ENCODE measurements around the gene DNAJB8. TPM values are rescaled to one million over a fixed set of nuclear protein-coding genes. Genes with fewer than 3 reads are reported as not detected.

The DNAJB8 gene
- total RNA-seq, 2 experiments from 2014 or later: not detected

DNA sequence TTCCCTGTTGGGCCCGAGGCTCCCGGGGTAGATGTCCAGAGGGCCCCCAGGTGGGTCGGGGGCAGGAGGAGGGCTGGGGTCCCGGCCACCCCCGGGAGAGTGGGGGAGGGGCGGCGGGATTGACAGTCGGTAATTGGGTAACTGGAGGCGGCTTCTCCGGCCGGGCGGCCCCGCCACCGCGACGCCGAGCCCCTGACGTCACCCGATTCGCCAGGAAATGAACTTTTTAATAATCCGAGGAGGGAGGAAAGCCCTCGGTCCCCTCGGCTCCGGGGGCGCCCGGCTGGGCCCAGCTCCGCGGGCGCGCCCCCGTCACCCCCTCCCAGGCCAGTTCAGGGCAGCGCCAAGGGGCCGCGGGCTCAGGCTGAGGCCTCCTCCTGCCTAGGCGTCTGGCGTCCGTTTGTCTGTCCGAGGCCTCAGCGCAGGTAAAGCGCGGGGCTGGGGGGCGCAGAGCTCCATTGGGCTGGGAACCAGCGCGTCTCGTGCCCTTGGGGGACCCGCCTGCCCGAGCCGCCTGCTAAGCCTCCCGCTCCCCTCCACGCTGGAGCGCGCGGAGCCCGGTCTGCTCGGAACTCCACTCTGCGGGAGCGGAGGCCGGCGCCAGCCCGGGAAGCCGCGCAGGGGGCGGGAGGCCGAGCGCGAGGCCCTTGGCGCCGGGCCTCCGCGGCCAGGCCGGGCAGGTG is 22.4 kb upstream of the DNAJB8 start:
- no peak for TF ChIP-seq EZH2phosphoT487 (IDR thresholded peaks at IDR 0.05; ENCODE audit: borderline replicate concordance, low read depth, low read length)
- no peak for TF ChIP-seq CTCF (conservative IDR thresholded peaks at IDR 0.05; ENCODE audit: low read length)
- H2AFZ ChIP-seq (ENCODE audit: low read length): no peak overlapping the region
- DNase-seq (ENCODE audit: low spot score): no peak
- H3K79me2 ChIP-seq (ENCODE audit: insufficient read depth, low read depth, low read length): no peaks in the 10 kb centered on the region
- no peaks in the 10 kb centered on the region for H3K4me1 ChIP-seq (ENCODE audit: insufficient read depth, low read length, poor library complexity, severe bottlenecking)
- H4K20me1 ChIP-seq (ENCODE audit: insufficient read depth, low read length): no peaks in the 10 kb centered on the region; the same call in 1 of the 2 replicates
- no peaks in the 10 kb centered on the region for H3K36me3 ChIP-seq (ENCODE audit: insufficient read depth, low read length)
- ChIA-PET CTCF (ENCODE audit: unreplicated experiment) (no interaction called here), POLR2A (no interaction called here)
- H3K4me2 ChIP-seq (ENCODE audit: low read length): no peak overlapping the region
- H3K9me3 ChIP-seq (ENCODE audit: low read length): no peaks in the 10 kb centered on the region
- intact Hi-C loops (cut with micrococcal nuclease; ENCODE audit: unreplicated experiment): no loop called here
- no TSS peak for BruUV-seq (replicated peaks)
- no peaks in the 10 kb centered on the region for H3K9me2 ChIP-seq (ENCODE audit: insufficient read depth, low read length)
- no peak overlapping the region for H3K27ac ChIP-seq (ENCODE audit: low read depth, low read length, poor library complexity, severe bottlenecking)
- H3K4me3 ChIP-seq (ENCODE audit: low read depth, low read length, poor library complexity, severe bottlenecking): no peak overlapping the region

DNA sequence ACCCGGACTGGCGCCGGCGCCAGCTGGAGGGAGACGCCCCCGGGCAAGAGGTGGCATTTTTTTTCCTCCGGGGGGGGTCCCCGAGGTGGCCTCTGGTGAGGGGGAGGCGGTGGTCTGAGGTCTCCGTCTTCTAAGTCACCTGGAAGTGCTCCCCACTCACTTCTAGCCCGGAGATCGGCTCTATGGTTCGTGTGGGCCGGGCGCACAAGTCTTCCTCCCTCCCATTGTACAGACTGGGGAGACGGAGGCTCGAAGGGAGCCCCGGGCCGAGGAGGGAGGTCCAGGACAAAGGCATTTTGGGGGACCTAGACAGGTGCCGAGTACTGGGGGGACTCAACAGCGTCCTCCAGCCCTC is 21.9 kb upstream of the DNAJB8 start:
- Histone ChIP-seq H3K4me1 (ENCODE audit: insufficient read depth, low read length, poor library complexity, severe bottlenecking) (no peaks in the 10 kb centered on the region), H3K36me3 (ENCODE audit: insufficient read depth, low read length) (no peaks in the 10 kb centered on the region), H3K9me2 (ENCODE audit: insufficient read depth, low read length) (no peaks in the 10 kb centered on the region), H4K20me1 (ENCODE audit: insufficient read depth, low read length) (no peaks in the 10 kb centered on the region; the same call in 1 of the 2 replicates), H3K4me2 (ENCODE audit: low read length) (no peak overlapping the region), H3K9me3 (ENCODE audit: low read length) (no peaks in the 10 kb centered on the region), H3K79me2 (ENCODE audit: insufficient read depth, low read depth, low read length) (no peaks in the 10 kb centered on the region), H2AFZ (ENCODE audit: low read length) (no peak overlapping the region), H3K27ac (ENCODE audit: low read depth, low read length, poor library complexity, severe bottlenecking) (no peak overlapping the region), H3K4me3 (ENCODE audit: low read depth, low read length, poor library complexity, severe bottlenecking) (no peak overlapping the region)
- TF ChIP-seq EZH2phosphoT487 (IDR thresholded peaks at IDR 0.05; ENCODE audit: borderline replicate concordance, low read depth, low read length) (no peak), CTCF (conservative IDR thresholded peaks at IDR 0.05; ENCODE audit: low read length) (no peak)
- no peak for DNase-seq (ENCODE audit: low spot score)
- BruUV-seq (replicated peaks): no TSS peak
- ChIA-PET POLR2A (no interaction called here), CTCF (ENCODE audit: unreplicated experiment) (no interaction called here)
- intact Hi-C loops (cut with micrococcal nuclease; ENCODE audit: unreplicated experiment): no loop called here

DNA sequence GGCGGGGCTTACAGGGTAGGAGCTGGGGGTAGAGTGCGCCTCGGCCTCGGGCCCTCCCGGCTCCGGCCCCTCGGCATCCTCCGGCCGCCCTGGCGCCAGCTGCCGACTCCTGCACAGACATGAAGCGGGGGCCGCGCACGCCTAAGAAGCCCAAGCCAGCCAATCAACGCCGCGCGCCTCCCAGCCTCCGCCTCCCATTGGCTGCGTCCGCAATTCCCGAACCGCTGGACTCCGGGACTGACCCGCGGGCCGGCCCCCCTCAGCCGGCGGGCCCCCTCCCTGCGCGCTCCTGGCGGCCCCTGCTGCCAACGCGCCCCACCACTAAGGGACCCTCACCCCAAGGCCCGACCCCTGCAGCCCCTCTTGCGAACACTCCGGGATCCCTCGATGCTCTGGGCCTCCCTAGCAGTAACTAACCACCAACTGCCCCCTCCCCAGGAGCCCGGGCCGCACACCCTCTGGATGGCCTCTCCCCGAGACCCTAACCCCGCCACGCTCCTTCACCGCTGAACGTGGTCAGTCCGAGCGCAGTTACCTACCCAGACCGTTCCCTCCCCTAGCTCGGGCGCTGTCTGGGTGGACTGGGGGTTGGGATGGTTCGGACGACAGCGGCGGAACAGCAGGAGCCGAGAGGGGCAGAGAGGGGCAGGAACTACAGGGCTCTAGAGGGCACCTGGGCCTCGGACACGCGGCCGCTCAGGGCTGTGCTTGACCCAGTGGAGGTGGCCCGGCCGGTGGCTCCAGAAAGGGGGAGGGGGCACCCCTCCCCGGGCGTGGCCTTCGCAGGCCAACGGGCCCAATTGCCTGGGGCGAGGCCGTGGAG is 21.3 kb upstream of the DNAJB8 start:
- BruUV-seq (replicated peaks): no TSS peak
- no peaks in the 10 kb centered on the region for H3K4me1 ChIP-seq (ENCODE audit: insufficient read depth, low read length, poor library complexity, severe bottlenecking)
- no peaks in the 10 kb centered on the region for H3K79me2 ChIP-seq (ENCODE audit: insufficient read depth, low read depth, low read length)
- no peaks in the 10 kb centered on the region for H3K9me2 ChIP-seq (ENCODE audit: insufficient read depth, low read length)
- intact Hi-C loops (cut with micrococcal nuclease; ENCODE audit: unreplicated experiment): no loop called here
- H3K9me3 ChIP-seq (ENCODE audit: low read length): no peaks in the 10 kb centered on the region
- no peaks in the 10 kb centered on the region; the same call in 1 of the 2 replicates for H4K20me1 ChIP-seq (ENCODE audit: insufficient read depth, low read length)
- no peak for DNase-seq (ENCODE audit: low spot score)
- no peak overlapping the region for H3K4me2 ChIP-seq (ENCODE audit: low read length)
- H3K27ac ChIP-seq (ENCODE audit: low read depth, low read length, poor library complexity, severe bottlenecking): no peak overlapping the region
- no peak overlapping the region for H3K4me3 ChIP-seq (ENCODE audit: low read depth, low read length, poor library complexity, severe bottlenecking)
- ChIA-PET CTCF (ENCODE audit: unreplicated experiment) (no interaction called here), POLR2A (no interaction called here)
- H3K36me3 ChIP-seq (ENCODE audit: insufficient read depth, low read length): no peaks in the 10 kb centered on the region
- no peak overlapping the region for H2AFZ ChIP-seq (ENCODE audit: low read length)
- no peak for TF ChIP-seq CTCF (conservative IDR thresholded peaks at IDR 0.05; ENCODE audit: low read length)
- TF ChIP-seq EZH2phosphoT487 (IDR thresholded peaks at IDR 0.05; ENCODE audit: borderline replicate concordance, low read depth, low read length): no peak
